SH-SY5Y (cell line): ENCODE measurements around the gene INSIG1.
A peak's percentile ranks its signal among the peaks of the same experiment; 100 is the strongest.

Experiments
- GATA2 ChIP-seq: IDR thresholded peaks from 2 replicates; pipeline ENCODE4 v1.6.1; 2011; ENCODE audit warnings: mild to moderate bottlenecking, low read depth, low read length
- GATA3 ChIP-seq: IDR thresholded peaks from 2 replicates; pipeline ENCODE4 v1.6.1; 2011; ENCODE audit warnings: low read depth, mild to moderate bottlenecking, low read length, moderate library complexity

The INSIG1 gene

DNA sequence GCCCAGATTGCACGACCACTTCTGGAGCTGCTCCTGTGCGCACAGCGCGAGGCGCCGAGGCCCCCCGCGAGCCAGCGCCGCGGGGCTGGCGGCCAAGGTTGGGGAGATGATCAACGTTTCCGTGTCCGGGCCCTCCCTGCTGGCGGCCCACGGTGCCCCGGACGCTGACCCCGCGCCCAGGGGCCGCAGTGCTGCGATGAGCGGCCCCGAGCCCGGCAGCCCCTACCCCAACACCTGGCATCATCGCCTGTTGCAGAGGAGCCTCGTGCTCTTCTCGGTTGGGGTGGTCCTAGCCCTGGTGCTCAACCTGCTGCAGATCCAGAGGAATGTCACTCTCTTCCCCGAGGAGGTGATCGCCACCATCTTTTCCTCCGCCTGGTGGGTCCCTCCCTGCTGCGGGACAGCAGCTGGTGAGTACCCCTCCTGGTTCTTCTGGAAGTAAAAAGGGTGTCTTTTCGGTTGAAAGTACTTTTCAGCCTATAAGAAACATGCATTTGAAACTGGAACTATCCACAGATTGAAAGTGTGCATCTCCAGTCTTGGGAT lies 683 bp downstream of the INSIG1 start:
- TF ChIP-seq GATA3 (no peak), GATA2 (no peak)

DNA sequence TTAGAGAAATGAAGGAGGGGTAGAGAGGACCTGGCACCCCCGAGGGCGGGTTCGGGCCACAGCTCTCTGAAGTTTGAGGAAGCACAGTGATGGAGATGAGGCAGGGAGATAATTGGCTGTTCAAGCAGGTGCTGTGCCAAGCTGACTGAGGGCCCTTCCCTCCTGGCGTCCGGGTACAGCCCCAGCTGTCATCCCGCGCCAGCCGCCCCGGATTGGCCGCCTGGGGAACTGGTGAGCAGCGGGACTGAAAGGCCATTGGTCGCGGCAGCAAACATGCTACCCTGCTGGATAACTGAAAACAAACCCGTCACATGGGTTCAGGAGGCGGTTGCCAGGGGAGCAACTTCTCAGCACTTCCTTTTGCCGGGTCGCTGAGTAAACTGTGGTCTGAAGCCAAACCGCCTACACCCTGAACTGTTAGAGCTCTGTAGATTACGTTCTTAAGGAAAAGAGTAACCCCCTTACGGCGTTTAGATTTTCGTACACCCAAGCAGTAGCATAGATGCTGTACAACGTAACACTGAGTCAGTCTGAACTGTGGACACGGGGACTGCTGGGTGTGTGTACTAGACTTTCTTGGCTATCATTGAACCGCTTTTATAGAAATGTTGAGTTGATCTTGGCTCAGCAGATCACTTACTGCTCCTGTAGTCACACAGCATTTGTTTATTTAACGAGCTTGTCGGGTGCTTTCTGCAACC lies 1.3 kb downstream of the INSIG1 start:
- TF ChIP-seq GATA3: no peak
- peak; percentile 75 for TF ChIP-seq GATA2

DNA sequence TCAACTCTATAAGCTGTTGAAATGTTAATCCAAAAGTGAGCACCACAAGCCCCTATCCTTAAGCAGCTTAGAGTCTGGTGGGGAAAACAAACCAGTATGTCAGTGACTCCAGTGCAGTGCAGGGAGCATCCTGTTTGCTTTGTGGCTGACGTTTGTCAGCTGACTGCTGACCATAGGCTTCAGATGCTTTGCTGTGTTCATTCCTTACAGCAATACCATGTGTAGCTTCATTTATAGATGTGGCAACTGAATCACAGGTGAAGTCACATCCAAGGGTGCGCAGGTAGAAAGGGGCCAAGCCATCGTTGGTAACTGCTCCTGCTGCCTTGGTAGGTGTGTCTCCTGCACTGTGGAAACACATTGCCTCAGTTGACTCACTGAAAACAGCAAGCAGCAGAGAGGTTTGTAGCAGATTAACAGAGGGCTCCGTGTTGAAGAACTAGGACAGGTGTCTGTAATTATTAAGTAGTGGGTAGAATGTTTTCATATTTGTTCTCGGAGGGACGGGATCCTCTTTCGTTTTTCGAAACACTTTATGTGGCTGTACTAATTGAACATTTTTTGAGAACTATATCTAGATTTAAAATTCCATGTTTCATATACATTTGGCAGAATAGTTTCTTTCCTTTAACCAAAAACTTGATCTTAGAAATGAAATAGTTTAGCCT lies 2.0 kb downstream of the INSIG1 start:
- TF ChIP-seq GATA3: no peak
- TF ChIP-seq GATA2: no peak

DNA sequence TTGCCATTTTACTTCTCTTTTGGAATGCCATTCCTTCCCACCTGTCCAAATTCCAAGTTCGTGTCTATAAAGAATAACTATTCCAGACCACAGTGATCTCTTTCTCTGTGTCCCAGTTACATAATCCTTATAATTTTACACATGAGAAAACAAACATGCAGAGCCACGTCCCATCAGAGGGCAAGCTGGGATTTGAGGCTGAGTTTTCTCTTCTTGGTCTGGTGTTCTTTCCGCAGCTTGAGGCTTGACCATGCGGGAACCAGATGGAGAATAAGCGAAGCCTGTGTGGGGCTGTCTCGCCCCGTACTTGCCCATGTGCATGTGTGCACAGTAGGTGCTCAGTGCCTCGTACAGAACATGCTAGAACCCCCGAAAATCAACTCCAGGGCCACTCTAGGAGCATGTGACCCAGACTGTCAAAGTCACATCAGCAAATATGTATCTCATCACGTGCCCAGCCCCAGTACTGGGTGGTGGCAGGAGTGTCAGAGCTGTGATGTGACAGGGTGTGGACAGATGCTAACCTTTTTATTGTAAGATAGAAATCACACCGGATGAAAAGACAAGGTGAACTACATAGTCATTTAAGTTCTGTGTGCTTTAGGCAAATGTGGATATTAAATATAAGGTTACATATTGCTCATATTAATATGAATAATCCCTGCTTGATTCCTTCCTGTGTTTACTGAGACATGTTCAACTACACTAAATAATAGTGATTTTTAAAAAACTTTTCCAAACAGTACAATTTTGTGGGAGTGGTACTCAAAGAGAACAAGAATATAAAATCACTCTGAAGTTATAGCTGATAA lies 3.2 kb downstream of the INSIG1 start:
- TF ChIP-seq GATA2 (no peak), GATA3 (no peak)

DNA sequence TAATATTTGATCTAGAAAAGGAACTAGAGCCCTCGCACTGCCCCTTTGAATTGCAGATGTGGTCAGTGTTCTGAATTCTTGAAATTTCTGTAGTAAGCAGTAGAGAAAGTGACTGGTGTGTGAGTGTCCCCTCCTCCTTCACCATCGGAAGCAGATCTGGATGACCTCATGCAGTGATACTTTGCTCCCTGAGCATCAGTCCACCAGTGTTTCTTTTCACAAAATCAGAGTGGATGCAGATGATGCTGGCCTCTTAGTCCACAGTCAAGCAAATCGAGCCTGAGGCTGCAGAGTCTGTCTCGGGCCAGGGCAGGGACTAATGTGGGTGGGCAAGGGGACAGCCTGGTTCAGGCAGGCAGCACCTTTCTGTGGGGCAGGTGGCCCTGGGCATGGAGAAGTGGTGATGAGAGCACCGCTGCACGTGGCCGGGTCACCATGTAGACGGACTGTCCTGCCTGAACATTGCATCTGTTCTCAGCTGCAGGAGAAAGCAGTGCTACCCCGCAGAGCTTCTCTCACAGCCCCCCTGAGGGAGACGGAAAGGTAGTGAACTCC lies 5.4 kb downstream of the INSIG1 start:
- TF ChIP-seq GATA2: no peak
- TF ChIP-seq GATA3: no peak

DNA sequence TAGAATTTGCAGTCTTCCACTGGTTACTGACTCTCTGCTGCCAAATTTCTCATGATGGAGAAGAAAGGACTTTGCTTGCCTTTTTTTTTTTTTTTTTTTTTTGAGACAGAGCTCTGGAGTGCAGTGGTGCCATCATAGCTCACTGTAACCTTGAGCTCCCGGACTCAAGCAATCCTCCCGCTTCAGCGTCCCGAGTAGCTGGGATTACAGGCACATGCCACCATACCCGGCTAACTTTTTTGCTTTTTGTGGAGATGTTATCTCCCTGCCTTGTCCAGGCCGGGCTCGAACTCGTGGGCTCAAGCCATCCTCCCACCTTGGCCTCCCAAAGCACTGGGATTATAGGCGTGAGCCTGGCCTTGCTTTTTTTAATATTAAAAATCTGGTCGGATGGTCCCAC lies 6.2 kb downstream of the INSIG1 start:
- no peak for TF ChIP-seq GATA2
- TF ChIP-seq GATA3: no peak

DNA sequence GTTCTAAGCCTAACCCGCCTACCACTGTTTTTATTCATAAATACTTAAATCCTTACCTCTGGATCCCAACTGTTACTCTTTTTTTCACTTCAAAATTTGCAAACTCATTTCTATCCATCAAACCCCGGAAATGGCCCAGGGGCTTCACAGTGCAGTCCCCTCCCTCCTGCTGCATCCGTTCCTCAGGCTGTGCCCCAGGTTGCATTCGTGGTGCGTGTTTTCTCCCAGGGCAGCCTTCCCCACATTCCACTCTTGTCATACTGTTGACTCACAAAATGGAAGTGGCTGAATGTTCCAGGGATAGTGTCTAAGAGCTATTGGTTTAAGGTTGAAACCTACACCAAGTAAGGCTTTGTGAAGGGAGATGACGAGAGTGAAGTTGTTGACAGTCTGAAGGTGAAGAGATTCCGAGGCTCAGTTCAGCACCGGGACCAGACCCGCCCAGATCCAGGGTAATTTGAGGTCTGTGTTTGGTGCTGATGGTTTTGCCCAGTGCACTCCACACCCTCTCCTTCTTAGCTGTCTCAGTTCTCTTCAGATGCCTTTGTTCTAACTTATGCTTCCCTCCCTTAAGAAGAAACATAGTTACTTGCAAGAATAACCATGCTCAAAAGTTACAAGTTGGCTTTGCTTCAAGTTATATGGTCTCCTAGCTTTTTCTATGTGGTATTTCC lies 7.7 kb downstream of the INSIG1 start:
- TF ChIP-seq GATA3 (no peak), GATA2 (no peak)

DNA sequence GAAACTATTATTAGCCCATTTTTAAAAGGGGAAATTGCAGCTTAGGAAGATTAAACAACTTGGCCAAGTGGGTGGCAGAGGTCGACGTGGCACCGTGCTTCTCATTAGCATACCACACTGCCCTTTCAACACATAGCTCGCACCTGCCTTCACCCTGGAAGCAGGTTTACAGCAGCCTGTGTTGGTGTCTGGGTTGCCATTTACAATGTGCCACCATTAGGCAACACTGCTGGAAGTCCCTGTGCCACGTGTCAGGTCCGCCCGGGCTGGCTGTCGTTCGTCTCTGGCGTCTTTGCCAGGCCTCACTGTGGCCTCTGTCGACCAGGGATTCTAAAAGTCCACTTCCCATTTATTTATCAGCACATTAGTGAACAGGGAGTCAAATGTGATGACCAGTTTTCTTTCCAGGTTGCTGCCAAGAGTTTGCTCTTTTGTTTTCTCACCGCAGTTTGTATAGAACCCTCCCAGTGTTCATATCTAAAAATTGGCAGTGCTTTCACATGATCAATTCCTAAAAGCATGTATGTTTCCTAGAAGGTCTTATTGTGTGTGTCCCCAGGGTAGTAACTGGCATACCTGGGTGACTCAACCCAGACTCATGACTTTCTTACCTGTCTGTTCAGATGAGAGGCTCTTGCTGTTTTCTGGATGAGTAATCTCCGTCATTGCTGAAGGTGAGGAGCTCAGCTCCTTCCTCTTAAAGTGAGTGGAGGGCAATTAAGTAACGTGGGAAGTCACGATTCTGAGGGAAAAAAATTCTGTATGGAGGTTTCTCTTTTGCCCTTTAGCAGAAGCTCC lies 9.2 kb downstream of the INSIG1 start:
- no peak for TF ChIP-seq GATA3

DNA sequence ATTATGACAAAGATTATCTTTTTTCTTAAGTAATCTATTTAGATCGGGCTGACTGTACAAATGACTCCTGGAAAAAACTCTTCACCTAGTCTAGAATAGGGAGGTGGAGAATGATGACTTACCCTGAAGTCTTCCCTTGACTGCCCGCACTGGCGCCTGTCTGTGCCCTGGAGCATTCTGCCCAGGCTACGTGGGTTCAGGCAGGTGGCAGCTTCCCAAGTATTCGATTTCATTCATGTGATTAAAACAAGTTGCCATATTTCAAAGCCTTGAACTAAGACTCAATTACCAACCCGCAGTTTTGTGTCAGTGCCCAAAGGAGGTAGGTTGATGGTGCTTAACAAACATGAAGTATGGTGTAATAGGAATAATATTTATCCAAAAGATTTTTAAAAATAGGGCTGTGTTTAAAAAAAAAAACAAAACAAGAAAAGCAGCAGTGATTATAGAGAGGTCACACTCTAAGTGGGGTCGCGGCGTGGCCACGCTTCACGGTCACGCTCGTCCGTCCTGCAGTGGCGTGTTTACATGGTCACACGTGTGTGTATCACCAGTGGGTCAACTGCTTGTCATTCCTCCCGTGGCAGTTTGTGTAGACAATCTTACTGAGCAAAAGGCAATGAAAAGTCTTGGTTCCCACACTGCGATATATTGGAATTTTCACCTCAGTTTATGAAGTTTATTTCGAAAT lies 10.8 kb downstream of the INSIG1 start:
- TF ChIP-seq GATA2: no peak
- no peak for TF ChIP-seq GATA3

DNA sequence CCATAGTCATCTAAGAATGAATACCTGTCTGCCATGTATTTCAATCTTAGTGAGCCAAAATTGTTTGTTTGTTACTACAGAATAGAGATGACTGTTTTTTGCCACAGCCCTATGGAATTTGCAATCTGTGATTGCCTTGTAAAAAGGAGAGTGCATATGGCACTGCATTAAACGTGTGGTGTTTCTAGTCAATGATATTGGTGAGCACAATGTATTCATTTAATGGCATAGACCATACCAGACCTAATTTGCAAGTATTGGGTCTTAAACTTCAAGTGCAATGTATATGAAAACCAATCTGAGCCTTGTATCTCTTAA lies 11.3 kb downstream of the INSIG1 start:
- TF ChIP-seq GATA3 (no peak), GATA2 (no peak)

DNA sequence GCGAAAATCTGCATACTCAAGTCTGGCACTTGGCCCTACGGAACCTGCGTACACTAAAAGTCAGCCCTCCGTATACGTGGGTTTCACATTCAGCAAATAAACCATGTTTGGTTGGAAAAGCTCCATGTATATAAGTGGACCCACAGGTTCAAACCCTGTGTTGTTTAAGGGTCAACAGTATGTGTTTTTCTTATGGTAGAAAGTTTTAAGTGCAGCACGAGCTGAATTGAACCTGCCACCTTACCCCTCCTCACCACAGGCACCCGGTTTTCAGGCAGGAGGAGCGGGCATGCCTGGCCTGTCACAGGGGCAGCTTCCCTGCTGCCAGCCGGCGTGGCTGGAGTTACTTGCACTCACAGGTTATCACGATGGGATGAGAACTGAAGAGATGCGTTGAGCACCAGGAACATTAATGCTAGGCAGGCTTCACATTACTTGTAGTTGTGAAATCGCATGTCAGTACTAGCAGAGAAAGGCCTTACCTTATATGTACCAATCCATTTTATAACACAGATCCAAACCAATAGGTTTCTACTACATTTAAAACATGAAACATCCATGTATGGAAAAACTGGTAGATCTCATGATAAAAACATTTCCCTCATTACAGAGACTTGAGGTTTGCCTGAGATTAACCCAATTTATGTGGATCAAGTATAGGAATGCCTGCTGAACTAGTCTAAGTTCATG lies 12.9 kb downstream of the INSIG1 start:
- TF ChIP-seq GATA3 (no peak), GATA2 (no peak)
